Neural progenitor cell (in vitro differentiated cells): ENCODE measurements around the gene MKS1. TPM values are rescaled to one million over a fixed set of nuclear protein-coding genes. Genes with fewer than 3 reads are reported as not detected.

Source experiments
- DNase-seq: peaks from one replicate; pipeline ENCODE4 v3.0.0-alpha.2; 2016; ENCODE audit warnings: low spot score
- H2AFZ ChIP-seq: fragments of 200-600 bp; sonication (generic); replicated peaks from 2 replicates; pipeline ENCODE4 v1.6.1; 2016; ENCODE audit warnings: antibody characterized with exemption
- H3F3A ChIP-seq: fragments of 200-600 bp; sonication (generic); 2 replicates; pipeline ENCODE4 v1.6.1; 2016; ENCODE audit warnings: antibody characterized with exemption, low read depth
- H3K27ac ChIP-seq: fragments of 200-600 bp; sonication (generic); 2 replicates; pipeline ENCODE4 v1.5.1; 2016; ENCODE audit warnings: mild to moderate bottlenecking
- H3K27me3 ChIP-seq: fragments of 200-600 bp; sonication (generic); 2 replicates; pipeline ENCODE4 v1.6.1; 2016; ENCODE audit warnings: mild to moderate bottlenecking, moderate library complexity
- H3K36me3 ChIP-seq: fragments of 200-600 bp; sonication (generic); 2 replicates; pipeline ENCODE4 v1.5.1; 2016
- H3K4me1 ChIP-seq: fragments of 200-600 bp; sonication (generic); 2 replicates; pipeline ENCODE4 v1.6.1; 2016; ENCODE audit warnings: mixed run types
- H3K4me2 ChIP-seq: fragments of 200-600 bp; sonication (generic); 2 replicates; pipeline ENCODE4 v1.6.1; 2016
- H3K4me3 ChIP-seq: fragments of 200-600 bp; sonication (generic); 2 replicates; pipeline ENCODE4 v1.5.1; 2016
- H3K79me2 ChIP-seq: fragments of 200-600 bp; sonication (generic); 2 replicates; pipeline ENCODE4 v1.6.1; 2016; ENCODE audit warnings: low read depth
- H3K9ac ChIP-seq: fragments of 200-600 bp; sonication (generic); 2 replicates; pipeline ENCODE4 v1.6.1; 2016
- H3K9me3 ChIP-seq: fragments of 200-600 bp; sonication (generic); 2 replicates; pipeline ENCODE4 v1.5.1; 2016; ENCODE audit warnings: low read depth
- H4K20me1 ChIP-seq: fragments of 200-600 bp; sonication (generic); 2 replicates; pipeline ENCODE4 v1.6.1; 2016; ENCODE audit warnings: low read depth
- H3K27ac Mint-ChIP-seq: 3 replicates; pipeline ENCODE4 v1.8.0; 2021; ENCODE audit warnings: mixed read lengths
- H3K27me3 Mint-ChIP-seq: 2 replicates; pipeline ENCODE4 v1.8.0; 2022; ENCODE audit warnings: low read depth, mild to moderate bottlenecking, inconsistent platforms, moderate library complexity, mixed read lengths; ENCODE audit not compliant: insufficient read depth
- H3K36me3 Mint-ChIP-seq: 3 replicates; pipeline ENCODE4 v1.8.0; 2021; ENCODE audit warnings: mixed read lengths
- H3K4me1 Mint-ChIP-seq: 3 replicates; pipeline ENCODE4 v1.8.0; 2021; ENCODE audit warnings: mixed read lengths
- H3K4me3 Mint-ChIP-seq: 3 replicates; pipeline ENCODE4 v1.8.0; 2021; ENCODE audit warnings: mild to moderate bottlenecking, moderate library complexity, mixed read lengths
- H3K9me3 Mint-ChIP-seq: 3 replicates; pipeline ENCODE4 v1.8.0; 2020; ENCODE audit warnings: mixed read lengths
- CTCF ChIP-seq: fragments of 200-600 bp; sonication (generic); IDR thresholded peaks from 2 replicates; pipeline ENCODE4 v1.5.1; 2017; ENCODE audit warnings: antibody characterized with exemption, mild to moderate bottlenecking
- EZH2 ChIP-seq: fragments of 200-600 bp; sonication (generic); IDR thresholded peaks from 2 replicates; pipeline ENCODE4 v1.6.1; 2017; ENCODE audit warnings: antibody characterized with exemption, mild to moderate bottlenecking, moderate library complexity
- EZH2phosphoT487 ChIP-seq: fragments of 200-600 bp; sonication (generic); IDR thresholded peaks from 2 replicates; pipeline ENCODE4 v1.6.1; 2017; ENCODE audit warnings: antibody characterized with exemption
- total RNA-seq: library from RNA; depleted of rRNA; stranded (reverse); fragments of >200 nt; gene quantifications from 2 replicates; pipeline ENCODE4 v1.2.3, GENCODE V29; 2015; ENCODE audit warnings: low replicate concordance

The MKS1 gene
- total RNA-seq, 1 donor from 2014 or later = 25.8 TPM

DNA sequence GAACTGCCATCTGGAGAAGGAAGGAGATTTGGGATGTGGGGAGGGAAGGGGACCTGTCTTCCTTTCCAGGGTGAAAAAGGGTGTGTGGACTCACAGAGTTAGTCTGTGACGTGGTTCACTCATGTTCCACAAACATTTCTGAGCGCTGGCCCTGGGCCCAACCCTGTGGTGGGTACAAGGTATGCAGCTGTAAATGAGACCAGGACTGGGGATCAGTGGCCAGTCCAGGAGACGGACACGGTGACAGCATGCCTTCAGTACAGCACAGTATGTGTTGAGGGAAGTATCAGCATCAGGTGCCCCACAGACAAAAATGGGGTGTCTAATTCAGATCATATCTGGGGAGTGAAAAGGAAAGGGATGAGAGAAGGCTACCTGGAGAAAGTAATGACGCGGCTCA is 32.0 kb downstream of the MKS1 start:
- Mint-ChIP-seq H3K4me3 (no peak overlapping the region), H3K27me3 (peaks cover 12% of the 10 kb centered on the region), H3K4me1 (peaks cover 7% of the 10 kb centered on the region), H3K9me3 (no peaks in the 10 kb centered on the region), H3K36me3 (no peaks in the 10 kb centered on the region), H3K27ac (no peak overlapping the region)
- Histone ChIP-seq H3K4me1 (no peaks in the 10 kb centered on the region), H2AFZ (no peak overlapping the region), H3K4me3 (no peak overlapping the region), H3K79me2 (no peaks in the 10 kb centered on the region), H3K27ac (no peak overlapping the region), H3K4me2 (no peak overlapping the region), H3K9me3 (no peaks in the 10 kb centered on the region), H3K9ac (no peak overlapping the region), H3F3A (no peaks in the 10 kb centered on the region), H4K20me1 (no peaks in the 10 kb centered on the region), H3K27me3 (peaks cover 5% of the 10 kb centered on the region), H3K36me3 (no peaks in the 10 kb centered on the region)
- TF ChIP-seq EZH2 (no peak), CTCF (no peak), EZH2phosphoT487 (no peak)
- no peak for DNase-seq

GRCh38 chr17:58186591-58186990 is 32.5 kb downstream of the MKS1 start:
- no peaks in the 10 kb centered on the region for H3K36me3 Mint-ChIP-seq
- TF ChIP-seq EZH2phosphoT487 = no peak
- TF ChIP-seq CTCF = no peak
- no peak for TF ChIP-seq EZH2
- Histone ChIP-seq H4K20me1 (no peaks in the 10 kb centered on the region), H3K27ac (no peak overlapping the region), H3K9me3 (no peaks in the 10 kb centered on the region), H2AFZ (no peak overlapping the region), H3K4me3 (no peak overlapping the region), H3K4me1 (no peaks in the 10 kb centered on the region), H3K4me2 (no peak overlapping the region), H3K79me2 (no peaks in the 10 kb centered on the region), H3K9ac (no peak overlapping the region), H3F3A (no peaks in the 10 kb centered on the region), H3K27me3 (peaks cover 5% of the 10 kb centered on the region), H3K36me3 (no peaks in the 10 kb centered on the region)
- no peak overlapping the region for H3K27ac Mint-ChIP-seq
- H3K9me3 Mint-ChIP-seq = no peaks in the 10 kb centered on the region
- peaks cover 11% of the 10 kb centered on the region for H3K27me3 Mint-ChIP-seq
- H3K4me3 Mint-ChIP-seq = no peak overlapping the region
- H3K4me1 Mint-ChIP-seq = peaks cover 7% of the 10 kb centered on the region
- no peak for DNase-seq

- Histone ChIP-seq H3K27ac (no peak overlapping the region), H3K27me3 (peaks cover 5% of the 10 kb centered on the region)
- no peak for TF ChIP-seq EZH2phosphoT487
- TF ChIP-seq CTCF = no peak
These were observed 33.9 kb downstream of the MKS1 start for GRCh38 chr17:58184986-58185761.

More at GRCh38 chr17:58184986-58185761, 33.9 kb downstream of the MKS1 start:
- H3K9ac ChIP-seq = no peak overlapping the region
- no peak overlapping the region for H3K4me3 Mint-ChIP-seq
- no peak for DNase-seq
- H3K79me2 ChIP-seq = no peaks in the 10 kb centered on the region
- no peaks in the 10 kb centered on the region for H3K36me3 ChIP-seq
- no peak overlapping the region for H3K4me2 ChIP-seq
- H2AFZ ChIP-seq = no peak overlapping the region
- H3F3A ChIP-seq = no peaks in the 10 kb centered on the region
- no peak overlapping the region for H3K4me3 ChIP-seq
- peaks cover 8% of the 10 kb centered on the region for H3K27me3 Mint-ChIP-seq
- no peaks in the 10 kb centered on the region for H3K36me3 Mint-ChIP-seq
- H4K20me1 ChIP-seq = no peaks in the 10 kb centered on the region
- no peaks in the 10 kb centered on the region for H3K4me1 ChIP-seq
- H3K9me3 Mint-ChIP-seq = no peaks in the 10 kb centered on the region
- H3K27ac Mint-ChIP-seq = no peak overlapping the region
- H3K9me3 ChIP-seq = no peaks in the 10 kb centered on the region
- peaks cover 7% of the 10 kb centered on the region for H3K4me1 Mint-ChIP-seq
